ENCODE data around the gene FAM89B. TPM values are rescaled to one million over a fixed set of nuclear protein-coding genes. Genes with fewer than 3 reads are reported as not detected.

The FAM89B gene
- total RNA-seq, 1 donor: 31.5 TPM

GRCh38 chr11:65586676-65587075 is 14.3 kb downstream of the FAM89B start:
- peaks cover 43% of the 10 kb centered on the region for H3K36me3 ChIP-seq (ENCODE audit: insufficient read depth, low read length)
- H3K27me3 ChIP-seq (ENCODE audit: insufficient read depth, low read length): no peaks in the 10 kb centered on the region
- H4K20me1 ChIP-seq (ENCODE audit: insufficient read depth, low read length): peaks cover 6% of the 10 kb centered on the region
- TF ChIP-seq CTCF (IDR thresholded peaks at IDR 0.05; ENCODE audit: extremely low read depth, low read depth, low read length): no peak
- no peak overlapping the region for H3K27ac ChIP-seq (ENCODE audit: low read depth, low read length)
- H3K4me3 ChIP-seq (ENCODE audit: insufficient read depth, low read length): no peak overlapping the region
- peak; percentile 98 for DNase-seq (ENCODE audit: insufficient read length, low spot score, missing footprints)
- peaks cover 9% of the 10 kb centered on the region for H3K79me2 ChIP-seq (ENCODE audit: insufficient read depth, low read length)
- no peak overlapping the region for H3K4me2 ChIP-seq (ENCODE audit: insufficient read depth, low read length)
- no peak overlapping the region for H2AFZ ChIP-seq (ENCODE audit: low read length)
- H3K9me3 ChIP-seq (ENCODE audit: low read depth, low read length): no peaks in the 10 kb centered on the region
- H3K4me1 ChIP-seq (ENCODE audit: insufficient read depth, low read length): peaks cover 17% of the 10 kb centered on the region

GRCh38 chr11:65588199-65589054 is 16.1 kb downstream of the FAM89B start:
- H3K9me3 ChIP-seq (ENCODE audit: low read depth, low read length): no peaks in the 10 kb centered on the region
- DNase-seq (ENCODE audit: insufficient read length, low spot score, missing footprints): peak; percentile 96
- no peak overlapping the region for H3K4me2 ChIP-seq (ENCODE audit: insufficient read depth, low read length)
- peak; percentile 48 for TF ChIP-seq CTCF (IDR thresholded peaks at IDR 0.05; ENCODE audit: extremely low read depth, low read depth, low read length)
- H4K20me1 ChIP-seq (ENCODE audit: insufficient read depth, low read length): peaks cover 6% of the 10 kb centered on the region
- H2AFZ ChIP-seq (ENCODE audit: low read length): no peak overlapping the region
- H3K27ac ChIP-seq (ENCODE audit: low read depth, low read length): peak overlapping the region; percentile 23
- peaks cover 44% of the 10 kb centered on the region for H3K36me3 ChIP-seq (ENCODE audit: insufficient read depth, low read length)
- no peaks in the 10 kb centered on the region for H3K27me3 ChIP-seq (ENCODE audit: insufficient read depth, low read length)
- peaks cover 9% of the 10 kb centered on the region for H3K79me2 ChIP-seq (ENCODE audit: insufficient read depth, low read length)
- H3K4me3 ChIP-seq (ENCODE audit: insufficient read depth, low read length): no peak overlapping the region
- H3K4me1 ChIP-seq (ENCODE audit: insufficient read depth, low read length): peaks cover 17% of the 10 kb centered on the region

- Histone ChIP-seq H2AFZ (ENCODE audit: low read length) (no peak overlapping the region), H4K20me1 (ENCODE audit: insufficient read depth, low read length) (peaks cover 6% of the 10 kb centered on the region), H3K27me3 (ENCODE audit: insufficient read depth, low read length) (no peaks in the 10 kb centered on the region), H3K9me3 (ENCODE audit: low read depth, low read length) (no peaks in the 10 kb centered on the region), H3K79me2 (ENCODE audit: insufficient read depth, low read length) (peaks cover 9% of the 10 kb centered on the region), H3K27ac (ENCODE audit: low read depth, low read length) (no peak overlapping the region), H3K36me3 (ENCODE audit: insufficient read depth, low read length) (peaks cover 44% of the 10 kb centered on the region), H3K4me1 (ENCODE audit: insufficient read depth, low read length) (peaks cover 17% of the 10 kb centered on the region), H3K4me2 (ENCODE audit: insufficient read depth, low read length) (no peak overlapping the region), H3K4me3 (ENCODE audit: insufficient read depth, low read length) (no peak overlapping the region)
- TF ChIP-seq CTCF (IDR thresholded peaks at IDR 0.05; ENCODE audit: extremely low read depth, low read depth, low read length): no peak
- no peak for DNase-seq (ENCODE audit: insufficient read length, low spot score, missing footprints)
These were observed 17.3 kb downstream of the FAM89B start for GRCh38 chr11:65589444-65590239.

GRCh38 chr11:65590240-65590738 is 18.0 kb downstream of the FAM89B start:
- peaks cover 17% of the 10 kb centered on the region for H3K4me1 ChIP-seq (ENCODE audit: insufficient read depth, low read length)
- DNase-seq (ENCODE audit: insufficient read length, low spot score, missing footprints): peak; percentile 91
- no peak overlapping the region for H2AFZ ChIP-seq (ENCODE audit: low read length)
- peaks cover 44% of the 10 kb centered on the region for H3K36me3 ChIP-seq (ENCODE audit: insufficient read depth, low read length)
- no peak overlapping the region for H3K4me2 ChIP-seq (ENCODE audit: insufficient read depth, low read length)
- H3K27ac ChIP-seq (ENCODE audit: low read depth, low read length): no peak overlapping the region
- TF ChIP-seq CTCF (IDR thresholded peaks at IDR 0.05; ENCODE audit: extremely low read depth, low read depth, low read length): no peak
- peaks cover 9% of the 10 kb centered on the region for H3K79me2 ChIP-seq (ENCODE audit: insufficient read depth, low read length)
- H3K4me3 ChIP-seq (ENCODE audit: insufficient read depth, low read length): no peak overlapping the region
- no peaks in the 10 kb centered on the region for H3K27me3 ChIP-seq (ENCODE audit: insufficient read depth, low read length)
- H3K9me3 ChIP-seq (ENCODE audit: low read depth, low read length): no peaks in the 10 kb centered on the region
- H4K20me1 ChIP-seq (ENCODE audit: insufficient read depth, low read length): peaks cover 6% of the 10 kb centered on the region
